ENCODE measurements around the gene ACTR1A.
A peak's percentile ranks its signal among the peaks of the same experiment; 100 is the strongest.

Gene ACTR1A

GRCh38 chr10:102511583-102512274 lies 9.2 kb upstream of the ACTR1A start:
- Histone ChIP-seq H2AFZ (ENCODE audit: low read depth, low read length, severe bottlenecking) (no peak overlapping the region), H3K9me2 (replicated peaks; ENCODE audit: insufficient read depth, low read length) (no peaks in the 10 kb centered on the region), H3K4me2 (ENCODE audit: low read depth, low read length, poor library complexity, severe bottlenecking) (peak overlapping the region; percentile 16), H3K9ac (ENCODE audit: low read length) (peak overlapping the region; percentile 17), H3F3A (ENCODE audit: insufficient read depth) (peaks cover 11% of the 10 kb centered on the region), H3K27me3 (ENCODE audit: low read length) (no peaks in the 10 kb centered on the region), H3K9me3 (ENCODE audit: insufficient read depth, low read length) (no peaks in the 10 kb centered on the region), H3K4me3 (ENCODE audit: insufficient read depth, low read length, poor library complexity, severe bottlenecking) (no peak overlapping the region), H3K36me3 (ENCODE audit: low read length) (no peaks in the 10 kb centered on the region), H3K79me2 (ENCODE audit: insufficient read depth, low read length) (no peaks in the 10 kb centered on the region), H3K27ac (ENCODE audit: low read depth, low read length) (peak overlapping the region; percentile 39), H4K20me1 (ENCODE audit: low read depth, low read length) (no peaks in the 10 kb centered on the region)
- no peak for TF ChIP-seq CTCF (IDR thresholded peaks at IDR 0.05; ENCODE audit: insufficient read depth, low read length, poor library complexity, severe bottlenecking)
- no peak for TF ChIP-seq EZH2phosphoT487 (conservative IDR thresholded peaks at IDR 0.05; ENCODE audit: low read length)

DNA sequence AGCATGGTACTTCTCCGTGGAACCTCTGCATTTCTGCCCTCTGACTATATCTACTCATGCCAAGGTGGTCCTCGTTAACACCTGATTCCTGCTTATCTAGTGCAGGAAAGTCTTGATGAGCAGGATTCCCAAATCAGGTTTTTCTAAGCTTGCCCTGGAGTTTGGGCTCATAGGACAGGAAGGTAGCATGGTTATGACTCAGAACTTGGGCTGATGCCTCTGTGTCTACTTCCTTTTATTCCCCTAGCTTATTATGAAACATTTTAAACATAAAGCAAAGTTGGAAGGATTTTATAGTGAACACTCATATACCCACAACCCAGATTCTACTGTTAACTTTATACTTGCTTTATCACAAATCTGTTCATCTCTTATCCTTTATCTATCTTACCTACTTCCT lies 6.9 kb upstream of the ACTR1A start:
- no peak overlapping the region for H2AFZ ChIP-seq (ENCODE audit: low read depth, low read length, severe bottlenecking)
- H3K27ac ChIP-seq (ENCODE audit: low read depth, low read length) = no peak overlapping the region
- H3K9me3 ChIP-seq (ENCODE audit: insufficient read depth, low read length) = no peaks in the 10 kb centered on the region
- no peak overlapping the region for H3K9ac ChIP-seq (ENCODE audit: low read length)
- no peaks in the 10 kb centered on the region for H3K36me3 ChIP-seq (ENCODE audit: low read length)
- H3K27me3 ChIP-seq (ENCODE audit: low read length) = no peaks in the 10 kb centered on the region
- H3F3A ChIP-seq (ENCODE audit: insufficient read depth) = peaks cover 11% of the 10 kb centered on the region
- no peaks in the 10 kb centered on the region for H3K9me2 ChIP-seq (replicated peaks; ENCODE audit: insufficient read depth, low read length)
- no peaks in the 10 kb centered on the region for H3K79me2 ChIP-seq (ENCODE audit: insufficient read depth, low read length)
- H3K4me2 ChIP-seq (ENCODE audit: low read depth, low read length, poor library complexity, severe bottlenecking) = no peak overlapping the region
- no peaks in the 10 kb centered on the region for H4K20me1 ChIP-seq (ENCODE audit: low read depth, low read length)
- no peak for TF ChIP-seq CTCF (IDR thresholded peaks at IDR 0.05; ENCODE audit: insufficient read depth, low read length, poor library complexity, severe bottlenecking)
- no peak overlapping the region for H3K4me3 ChIP-seq (ENCODE audit: insufficient read depth, low read length, poor library complexity, severe bottlenecking)

- no peak for TF ChIP-seq CTCF (IDR thresholded peaks at IDR 0.05; ENCODE audit: insufficient read depth, low read length, poor library complexity, severe bottlenecking)
- TF ChIP-seq EZH2phosphoT487 (conservative IDR thresholded peaks at IDR 0.05; ENCODE audit: low read length) = no peak
- Histone ChIP-seq H3K9ac (ENCODE audit: low read length) (no peak overlapping the region), H3K36me3 (ENCODE audit: low read length) (no peaks in the 10 kb centered on the region), H4K20me1 (ENCODE audit: low read depth, low read length) (no peaks in the 10 kb centered on the region), H3K9me2 (replicated peaks; ENCODE audit: insufficient read depth, low read length) (no peaks in the 10 kb centered on the region), H3K4me2 (ENCODE audit: low read depth, low read length, poor library complexity, severe bottlenecking) (no peak overlapping the region), H3K27ac (ENCODE audit: low read depth, low read length) (no peak overlapping the region), H2AFZ (ENCODE audit: low read depth, low read length, severe bottlenecking) (no peak overlapping the region), H3K79me2 (ENCODE audit: insufficient read depth, low read length) (no peaks in the 10 kb centered on the region), H3K27me3 (ENCODE audit: low read length) (no peaks in the 10 kb centered on the region), H3K9me3 (ENCODE audit: insufficient read depth, low read length) (no peaks in the 10 kb centered on the region), H3F3A (ENCODE audit: insufficient read depth) (peaks cover 12% of the 10 kb centered on the region), H3K4me3 (ENCODE audit: insufficient read depth, low read length, poor library complexity, severe bottlenecking) (no peak overlapping the region)
Measured at GRCh38 chr10:102508506-102508905, 6.0 kb upstream of the ACTR1A start.
